ENCODE measurements around the gene EPB41.
"Not testable (repeated sequence)": the region's sequence is repeated elsewhere in the genome, so short reads cannot be mapped to it uniquely, and the experiment has no call there.

Gene EPB41

GRCh38 chr1:29145739-29146437 is 231.5 kb downstream of the EPB41 start:
- no peak for DNase-seq

- DNase-seq = no peak
Measured at GRCh38 chr1:29148656-29149491, 234.5 kb downstream of the EPB41 start.

- not testable (repeated sequence) for DNase-seq
Measured at GRCh38 chr1:29150346-29150745, 236.0 kb downstream of the EPB41 start.

GRCh38 chr1:29152046-29152805 is 237.9 kb downstream of the EPB41 start:
- DNase-seq = no peak

- no peak for DNase-seq
Measured at GRCh38 chr1:29156543-29157268, 242.3 kb downstream of the EPB41 start.

- no peak for DNase-seq
Measured at GRCh38 chr1:29157269-29157601, 242.9 kb downstream of the EPB41 start.

- DNase-seq = no peak
Measured at GRCh38 chr1:29159773-29160172, 245.4 kb downstream of the EPB41 start.

- DNase-seq = no peak
Measured at GRCh38 chr1:29162025-29162424, 247.7 kb downstream of the EPB41 start.

- DNase-seq = no peak
Measured at GRCh38 chr1:29162476-29163138, 248.2 kb downstream of the EPB41 start.

- no peak for DNase-seq
Measured at GRCh38 chr1:29164588-29164987, 250.2 kb downstream of the EPB41 start.

- no peak for DNase-seq
Measured at GRCh38 chr1:29166291-29166878, 252.0 kb downstream of the EPB41 start.

GRCh38 chr1:29167904-29168303 is 253.5 kb downstream of the EPB41 start:
- DNase-seq = no peak
